ENCODE data around the gene OXSR1.
"Not testable (repeated sequence)": the region's sequence is repeated elsewhere in the genome, so short reads cannot be mapped to it uniquely, and the experiment has no call there.

The OXSR1 gene

DNA sequence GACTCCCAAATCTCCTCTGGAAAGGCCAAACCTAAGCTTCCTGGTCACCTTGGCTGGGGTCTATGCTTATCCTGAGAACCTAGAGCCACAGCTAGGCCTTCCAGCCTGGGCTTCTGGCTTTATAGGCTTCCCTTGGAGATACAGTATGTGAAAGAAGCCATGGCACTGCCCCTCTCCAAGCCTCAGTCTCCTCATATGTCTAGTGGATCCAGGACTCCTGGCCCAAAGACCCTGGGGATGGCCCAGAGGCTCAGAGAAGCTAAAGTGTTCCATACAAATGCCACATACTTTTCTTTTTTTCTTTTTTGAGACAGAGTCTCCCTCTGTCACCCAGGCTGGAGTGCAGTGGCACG is 37.1 kb upstream of the OXSR1 start:
- DNase-seq: no peak

DNA sequence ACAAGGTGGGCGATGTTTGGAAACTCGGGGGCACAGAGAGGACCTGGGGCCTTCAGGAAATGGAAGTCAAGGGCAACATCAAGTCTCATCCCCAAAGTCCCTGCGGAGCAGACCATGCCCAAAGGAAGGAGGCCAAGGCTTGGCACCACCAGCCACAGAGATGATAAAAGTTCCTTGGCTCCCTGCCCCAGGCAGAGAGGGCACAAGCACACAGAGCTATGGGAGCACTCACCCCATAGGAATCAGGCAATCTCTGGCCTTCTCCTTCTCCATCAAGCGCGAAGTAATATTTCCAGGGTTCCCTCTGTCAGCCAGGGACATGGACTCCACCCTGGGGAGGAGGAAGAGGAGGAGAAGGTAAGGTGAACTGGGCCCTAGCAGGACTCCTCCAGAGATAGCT is 36.3 kb upstream of the OXSR1 start:
- DNase-seq: no peak

DNA sequence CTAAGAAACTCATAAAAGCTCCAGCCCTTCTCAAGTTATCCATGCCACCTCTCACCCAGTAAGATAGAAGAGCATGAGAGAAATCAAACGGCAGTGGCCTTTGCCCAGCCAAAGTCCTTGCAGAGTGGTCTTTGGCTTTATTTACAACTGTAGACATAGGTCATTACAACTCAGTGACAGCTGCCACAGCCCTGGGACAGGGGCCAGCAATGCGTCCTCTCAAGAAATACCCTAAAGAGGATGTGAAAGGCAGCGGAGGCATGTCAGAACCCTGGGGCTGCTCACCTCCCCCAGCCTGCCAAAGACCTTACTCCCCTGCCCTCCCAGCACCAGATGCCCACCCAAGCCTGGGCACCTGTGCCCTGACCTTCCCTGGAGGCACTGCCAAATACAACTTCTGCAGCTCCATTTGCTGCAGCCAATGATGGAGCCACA is 34.7 kb upstream of the OXSR1 start:
- no peak for DNase-seq

DNA sequence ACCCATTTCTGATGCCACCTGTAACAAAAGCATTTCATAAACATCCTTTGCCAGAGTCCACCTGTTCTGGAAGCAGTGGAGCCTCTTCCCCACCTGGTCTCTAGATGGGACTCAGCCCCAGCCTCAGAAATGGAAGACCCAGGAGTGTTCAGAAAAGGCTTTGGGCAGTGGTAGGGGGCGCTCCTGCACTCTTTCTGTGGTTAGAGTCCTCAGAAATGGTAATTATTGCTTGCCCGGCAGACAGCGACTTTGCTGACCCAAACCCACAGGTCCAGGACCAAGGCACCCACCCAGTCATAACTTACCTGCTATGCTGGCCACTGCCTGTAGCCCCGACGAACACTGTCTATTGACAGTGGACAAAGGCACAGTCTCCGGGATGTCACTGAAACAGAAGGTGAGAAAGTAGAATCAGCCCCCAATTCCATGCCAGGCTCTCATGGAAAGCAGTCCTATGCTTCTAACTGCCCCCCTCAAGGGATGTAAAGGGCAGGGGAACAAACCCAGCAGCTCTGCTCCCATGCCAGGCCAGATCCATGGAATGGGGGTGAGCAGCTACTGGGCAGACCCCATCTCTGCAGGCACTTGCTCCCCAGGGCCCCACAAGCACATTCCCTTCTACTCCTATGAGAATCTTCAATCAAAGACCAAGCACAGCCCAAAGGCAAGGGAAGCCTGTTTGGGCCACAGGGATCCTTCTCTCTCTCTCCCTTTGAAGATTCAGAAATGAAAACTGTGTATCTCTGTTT is 33.5 kb upstream of the OXSR1 start:
- DNase-seq: no peak

DNA sequence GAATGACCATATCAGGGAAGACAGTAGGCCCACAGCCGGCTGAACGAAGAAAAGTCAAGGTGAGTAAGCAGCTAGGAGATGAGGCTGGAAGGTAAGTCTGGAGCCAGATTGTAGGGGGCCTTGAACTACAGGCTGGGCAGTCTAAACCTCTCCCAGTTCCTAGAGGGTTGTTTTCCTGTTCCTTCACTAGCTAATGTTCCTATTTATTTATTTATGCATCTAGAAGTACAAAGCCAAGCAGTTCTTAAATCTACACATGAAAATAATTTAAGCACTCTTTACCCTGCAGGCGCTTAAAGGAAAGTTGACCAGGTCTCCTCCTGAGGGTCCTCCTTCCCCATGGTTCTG is 32.2 kb upstream of the OXSR1 start:
- DNase-seq: no peak

DNA sequence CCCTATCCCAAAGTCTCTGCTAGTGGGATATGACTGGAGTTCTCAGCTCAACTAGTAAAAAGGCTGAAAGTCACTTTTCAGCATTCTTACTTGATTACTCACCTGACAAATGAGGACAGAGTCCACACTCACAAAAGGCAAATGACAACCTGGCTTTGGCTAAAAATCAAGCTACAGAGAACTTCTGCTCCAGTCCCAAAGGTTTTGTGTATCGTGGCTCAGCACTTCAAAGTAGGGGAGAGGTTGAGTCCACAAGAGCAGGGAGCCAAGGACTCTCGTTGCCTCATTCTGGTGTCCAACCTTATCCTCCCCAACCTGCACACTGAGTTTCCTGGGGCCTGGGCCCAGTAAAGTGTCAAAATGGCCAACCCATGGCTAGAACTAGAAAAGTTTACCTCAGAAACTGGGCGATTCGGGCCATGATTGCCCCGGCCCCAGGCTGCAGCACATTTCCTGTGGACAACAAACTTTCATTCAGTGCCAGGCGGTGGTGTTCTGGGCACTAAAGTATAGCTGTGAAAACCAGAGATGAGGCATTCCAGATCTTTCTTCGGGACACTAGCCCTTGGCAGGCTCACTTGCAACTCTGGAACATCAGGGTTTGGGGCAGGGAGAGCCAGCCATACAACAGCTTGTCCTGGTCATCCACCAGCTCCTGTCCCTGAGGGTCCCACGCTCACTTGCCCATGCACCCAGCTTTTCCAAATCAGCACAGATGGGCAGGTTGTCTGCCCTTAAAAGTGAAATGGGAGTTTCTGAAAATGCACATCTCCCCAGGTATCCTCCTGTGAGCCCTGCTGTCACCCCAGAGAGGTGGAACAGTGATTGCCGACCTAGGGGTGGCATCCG is 31.6 kb upstream of the OXSR1 start:
- no peak for DNase-seq

DNA sequence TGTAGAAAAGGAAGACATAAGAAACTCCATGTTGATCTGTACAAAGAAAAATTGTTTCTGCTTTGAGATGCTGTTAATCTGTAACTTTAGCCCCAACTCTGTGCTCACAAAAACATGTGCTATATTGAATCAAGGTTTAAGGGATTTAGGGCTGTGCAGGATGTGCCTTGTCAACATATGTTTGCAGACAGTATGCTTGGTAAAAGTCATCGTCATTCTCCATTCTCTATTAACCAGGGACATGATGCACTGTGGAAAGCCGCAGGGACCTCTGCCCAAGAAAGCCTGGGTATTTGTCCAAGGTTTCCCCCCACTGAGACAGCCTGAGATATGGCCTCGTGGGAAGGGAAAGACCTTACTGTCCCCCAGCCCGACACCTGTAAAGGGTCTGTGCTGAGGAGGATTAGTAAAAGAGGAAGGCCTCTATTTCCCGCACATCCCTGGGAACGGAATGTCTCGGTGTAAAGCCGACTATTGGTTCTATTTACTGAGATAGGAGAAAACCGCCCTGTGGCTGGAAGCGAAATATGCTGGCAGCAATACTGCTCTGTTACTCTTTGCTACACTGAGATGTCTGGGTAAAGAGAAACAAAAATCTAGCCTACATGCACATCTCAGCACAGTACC is 30.7 kb upstream of the OXSR1 start:
- not testable (repeated sequence) for DNase-seq

DNA sequence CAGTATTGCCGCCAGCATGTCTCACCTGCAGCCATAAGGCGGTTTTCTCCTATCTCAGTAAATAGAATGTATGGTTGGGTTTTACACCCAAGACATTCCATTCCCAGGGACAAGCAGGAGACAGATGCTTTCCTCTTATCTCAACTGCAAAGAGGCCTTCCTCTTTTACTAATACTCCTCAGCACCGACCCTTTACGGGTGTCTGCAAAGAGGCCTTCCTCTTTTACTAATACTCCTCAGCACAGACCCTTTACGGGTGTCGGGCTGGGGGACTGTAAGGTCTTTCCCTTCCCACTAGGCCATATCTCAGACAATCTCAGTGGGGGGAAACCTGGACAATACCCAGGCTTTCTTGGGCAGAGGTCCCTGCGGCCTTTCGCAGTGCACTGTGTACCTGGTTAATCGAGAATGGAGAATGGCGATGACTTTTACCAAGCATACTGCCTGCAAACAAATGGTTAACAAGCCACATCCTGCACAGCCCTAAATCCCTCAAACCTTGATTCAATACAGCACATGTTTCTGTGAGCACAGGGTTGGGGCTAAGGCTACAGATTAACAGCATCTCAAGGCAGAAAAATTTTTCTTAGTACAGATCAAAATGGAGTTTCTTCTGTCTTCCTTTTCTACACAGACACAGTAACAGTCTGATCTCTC is 29.6 kb upstream of the OXSR1 start:
- not testable (repeated sequence) for DNase-seq

DNA sequence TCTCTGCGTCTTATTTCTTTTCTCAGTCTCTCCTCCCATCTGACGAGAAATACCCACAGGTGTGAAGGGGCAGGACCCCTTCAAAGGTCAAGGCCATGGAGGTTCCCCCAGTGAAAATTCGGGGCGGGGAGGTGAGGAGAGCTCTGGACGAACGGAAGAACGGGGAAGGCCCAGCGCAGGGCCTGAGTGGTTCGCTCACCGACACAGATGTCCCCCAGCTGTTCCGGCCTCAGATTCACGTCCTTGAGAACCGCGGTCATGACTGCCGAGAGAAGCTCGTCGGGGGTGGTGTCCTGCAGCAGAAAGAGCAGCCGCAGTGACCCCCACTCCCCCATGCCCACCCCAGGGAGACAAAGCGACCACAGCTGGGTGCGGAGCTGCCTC is 29.0 kb upstream of the OXSR1 start:
- DNase-seq: no peak

DNA sequence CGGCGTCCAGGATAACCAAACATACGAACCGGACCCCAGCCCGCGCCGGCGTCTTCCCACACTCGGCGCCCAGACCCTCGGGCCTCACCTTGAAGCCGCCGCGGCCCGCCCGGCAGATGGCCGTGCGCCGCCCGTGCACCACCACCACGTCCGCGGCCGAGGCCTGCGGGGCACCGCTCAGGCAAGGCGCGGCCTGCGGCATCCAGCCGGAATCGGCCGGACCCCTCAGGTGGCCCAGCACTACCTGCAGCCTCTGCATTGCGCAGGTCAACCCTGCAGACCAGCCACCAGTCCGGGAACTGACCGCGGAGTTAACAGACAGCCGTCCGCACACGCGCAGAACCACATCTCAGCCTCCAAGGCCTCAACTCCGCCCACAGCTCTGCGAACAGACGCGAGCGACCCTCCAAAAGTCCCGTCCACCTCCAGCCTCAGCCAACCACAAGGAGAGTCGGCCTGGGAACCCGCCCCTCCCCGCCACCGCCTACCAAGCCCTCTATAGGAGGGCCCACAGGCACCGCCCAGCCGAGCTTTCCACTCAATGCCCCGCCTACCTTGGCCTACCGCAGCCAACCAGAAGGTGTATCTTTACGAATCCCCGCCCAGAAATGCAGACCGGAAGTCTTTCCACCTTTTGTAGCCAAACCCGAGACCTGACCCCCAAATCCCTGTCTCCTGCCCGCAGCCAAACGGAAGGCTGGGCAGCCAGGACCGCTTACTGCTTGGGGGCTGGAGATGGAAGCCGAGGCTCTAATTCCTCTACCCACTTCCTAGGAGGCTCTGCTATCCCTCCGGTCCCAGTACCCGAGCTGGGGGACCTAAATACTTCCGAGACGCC is 28.3 kb upstream of the OXSR1 start, which contains the start of gene ACAA1:
Gene ACAA1 (minus strand): TSS at position 351 of the 838 bp plus-strand sequence. CDS start 92 bp downstream, at position 259.
- peak; percentile 76 for DNase-seq

DNA sequence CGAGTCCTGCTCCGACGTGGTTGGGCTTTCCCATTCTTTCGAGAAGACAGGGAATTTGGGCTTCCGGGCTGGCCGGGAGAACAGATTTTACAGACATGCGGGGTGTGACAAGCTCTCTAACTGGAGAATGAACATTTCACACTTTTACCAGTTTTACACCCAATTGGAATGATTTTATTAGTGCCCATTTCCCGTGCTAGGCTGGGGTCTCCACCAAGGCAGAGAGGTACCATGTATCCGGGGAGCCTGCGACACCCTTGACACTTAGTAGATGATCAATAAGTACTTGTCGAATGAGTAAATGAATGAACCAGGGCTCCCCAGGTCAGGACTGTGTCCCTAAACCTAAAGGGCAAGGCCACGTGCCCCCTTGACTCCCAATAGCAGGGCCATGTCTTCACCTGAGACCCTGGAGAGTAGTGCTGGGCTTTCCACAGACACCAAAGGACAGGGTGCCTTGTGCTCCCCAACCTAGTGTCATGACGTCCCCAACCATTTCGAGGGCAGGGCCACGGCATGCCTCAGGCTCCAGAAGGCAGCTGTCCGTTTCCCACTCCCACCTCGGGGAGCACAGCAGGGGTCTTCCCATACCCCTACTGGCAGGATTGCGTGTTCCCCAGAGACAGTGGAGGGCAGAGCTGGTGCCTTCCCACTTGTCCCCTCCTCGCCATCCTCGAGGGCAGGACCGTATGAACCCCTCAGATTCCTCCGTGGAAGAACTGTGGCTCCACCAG is 27.6 kb upstream of the OXSR1 start:
- DNase-seq: no peak

DNA sequence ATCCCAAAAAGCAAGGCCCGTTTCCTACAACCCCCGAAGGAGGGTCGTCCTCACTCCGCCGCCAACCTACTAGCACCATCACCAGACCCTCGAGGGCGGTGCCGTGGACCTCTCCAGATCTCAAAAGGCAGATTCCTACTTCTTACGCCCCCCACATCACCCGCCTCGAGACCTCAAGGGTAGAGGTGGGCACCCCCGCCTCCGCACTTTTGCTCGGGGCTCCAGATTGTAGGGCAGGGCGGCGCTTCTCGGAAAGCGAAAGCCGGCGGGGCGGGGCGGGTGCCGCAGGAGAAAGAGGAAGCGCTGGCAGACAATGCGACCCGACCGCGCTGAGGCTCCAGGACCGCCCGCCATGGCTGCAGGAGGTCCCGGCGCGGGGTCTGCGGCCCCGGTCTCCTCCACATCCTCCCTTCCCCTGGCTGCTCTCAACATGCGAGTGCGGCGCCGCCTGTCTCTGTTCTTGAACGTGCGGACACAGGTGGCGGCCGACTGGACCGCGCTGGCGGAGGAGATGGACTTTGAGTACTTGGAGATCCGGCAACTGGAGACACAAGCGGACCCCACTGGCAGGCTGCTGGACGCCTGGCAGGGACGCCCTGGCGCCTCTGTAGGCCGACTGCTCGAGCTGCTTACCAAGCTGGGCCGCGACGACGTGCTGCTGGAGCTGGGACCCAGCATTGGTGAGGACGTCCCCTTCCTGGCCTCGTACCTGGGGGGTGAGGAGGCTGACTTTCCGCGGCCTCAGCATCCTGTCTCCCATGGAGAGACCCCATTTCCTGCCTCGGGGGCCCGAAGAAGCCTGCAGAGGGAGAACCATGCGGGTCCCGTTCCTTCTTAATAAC is 26.8 kb upstream of the OXSR1 start, which contains the start of gene MYD88:
Gene MYD88 (plus strand): TSS at position 313 of the 842 bp plus-strand sequence. CDS start 40 bp downstream, at position 353.
- DNase-seq: no peak

DNA sequence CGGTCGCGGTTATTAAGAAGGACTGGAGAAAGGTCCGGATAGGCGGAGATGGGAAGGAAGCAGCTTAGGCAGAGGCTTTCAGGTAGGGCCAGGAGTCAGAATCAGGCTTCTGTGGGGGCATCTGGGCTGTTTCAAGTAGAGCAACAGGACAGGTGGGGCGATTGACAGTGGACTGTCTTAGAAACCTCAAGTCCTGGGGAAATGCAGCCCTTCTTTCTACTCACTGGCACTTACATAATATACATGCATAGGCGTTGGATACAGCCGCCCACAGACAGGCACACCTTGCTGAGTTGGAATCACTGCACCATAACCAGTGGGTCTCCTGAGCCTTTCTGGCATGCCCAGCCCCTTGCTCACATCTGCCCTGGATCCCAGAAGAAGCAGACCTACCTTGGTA is 26.1 kb upstream of the OXSR1 start:
- DNase-seq: no peak

DNA sequence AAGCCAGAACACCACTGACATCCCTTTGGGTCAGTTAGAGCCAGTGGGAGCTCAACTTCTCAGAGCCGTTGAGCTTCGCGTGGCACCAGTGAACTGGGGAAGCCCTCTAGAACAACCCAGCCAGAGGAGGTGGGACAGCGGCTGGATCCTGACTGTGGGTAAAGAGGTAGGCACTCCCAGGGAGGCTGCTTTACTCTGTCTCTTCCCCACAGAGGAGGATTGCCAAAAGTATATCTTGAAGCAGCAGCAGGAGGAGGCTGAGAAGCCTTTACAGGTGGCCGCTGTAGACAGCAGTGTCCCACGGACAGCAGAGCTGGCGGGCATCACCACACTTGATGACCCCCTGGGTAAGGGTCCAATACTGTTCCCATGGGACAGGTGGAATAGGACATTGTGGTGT is 25.7 kb upstream of the OXSR1 start:
- no peak for DNase-seq

DNA sequence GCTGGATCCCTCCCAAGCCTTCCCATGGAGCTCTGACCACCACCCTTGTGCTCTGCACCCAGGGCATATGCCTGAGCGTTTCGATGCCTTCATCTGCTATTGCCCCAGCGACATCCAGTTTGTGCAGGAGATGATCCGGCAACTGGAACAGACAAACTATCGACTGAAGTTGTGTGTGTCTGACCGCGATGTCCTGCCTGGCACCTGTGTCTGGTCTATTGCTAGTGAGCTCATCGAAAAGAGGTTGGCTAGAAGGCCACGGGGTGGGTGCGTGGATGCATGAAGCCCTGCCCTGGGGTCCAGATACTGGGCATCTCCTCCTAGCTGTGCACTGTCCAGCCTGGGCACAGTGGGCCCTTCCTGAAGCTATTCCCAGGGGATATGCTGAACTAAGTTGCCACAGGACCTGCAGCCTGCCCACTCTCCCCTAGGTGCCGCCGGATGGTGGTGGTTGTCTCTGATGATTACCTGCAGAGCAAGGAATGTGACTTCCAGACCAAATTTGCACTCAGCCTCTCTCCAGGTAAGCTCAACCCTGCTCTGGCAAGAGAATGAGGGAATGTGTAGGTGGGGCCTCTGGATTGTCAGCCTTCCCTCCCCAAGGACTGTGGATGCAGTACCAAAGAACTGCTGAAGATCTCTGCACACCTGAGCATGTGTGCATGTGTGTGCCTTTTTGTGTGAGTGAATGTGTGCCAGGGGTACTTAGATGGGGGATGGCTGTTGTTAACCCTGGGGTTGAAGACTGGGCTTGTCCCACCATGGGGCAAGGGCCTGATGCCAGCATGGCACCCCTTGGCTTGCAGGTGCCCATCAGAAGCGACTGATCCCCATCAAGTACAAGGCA is 24.8 kb upstream of the OXSR1 start:
- no peak for DNase-seq

DNA sequence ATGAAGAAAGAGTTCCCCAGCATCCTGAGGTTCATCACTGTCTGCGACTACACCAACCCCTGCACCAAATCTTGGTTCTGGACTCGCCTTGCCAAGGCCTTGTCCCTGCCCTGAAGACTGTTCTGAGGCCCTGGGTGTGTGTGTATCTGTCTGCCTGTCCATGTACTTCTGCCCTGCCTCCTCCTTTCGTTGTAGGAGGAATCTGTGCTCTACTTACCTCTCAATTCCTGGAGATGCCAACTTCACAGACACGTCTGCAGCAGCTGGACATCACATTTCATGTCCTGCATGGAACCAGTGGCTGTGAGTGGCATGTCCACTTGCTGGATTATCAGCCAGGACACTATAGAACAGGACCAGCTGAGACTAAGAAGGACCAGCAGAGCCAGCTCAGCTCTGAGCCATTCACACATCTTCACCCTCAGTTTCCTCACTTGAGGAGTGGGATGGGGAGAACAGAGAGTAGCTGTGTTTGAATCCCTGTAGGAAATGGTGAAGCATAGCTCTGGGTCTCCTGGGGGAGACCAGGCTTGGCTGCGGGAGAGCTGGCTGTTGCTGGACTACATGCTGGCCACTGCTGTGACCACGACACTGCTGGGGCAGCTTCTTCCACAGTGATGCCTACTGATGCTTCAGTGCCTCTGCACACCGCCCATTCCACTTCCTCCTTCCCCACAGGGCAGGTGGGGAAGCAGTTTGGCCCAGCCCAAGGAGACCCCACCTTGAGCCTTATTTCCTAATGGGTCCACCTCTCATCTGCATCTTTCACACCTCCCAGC is 24.0 kb upstream of the OXSR1 start:
- DNase-seq: no peak

DNA sequence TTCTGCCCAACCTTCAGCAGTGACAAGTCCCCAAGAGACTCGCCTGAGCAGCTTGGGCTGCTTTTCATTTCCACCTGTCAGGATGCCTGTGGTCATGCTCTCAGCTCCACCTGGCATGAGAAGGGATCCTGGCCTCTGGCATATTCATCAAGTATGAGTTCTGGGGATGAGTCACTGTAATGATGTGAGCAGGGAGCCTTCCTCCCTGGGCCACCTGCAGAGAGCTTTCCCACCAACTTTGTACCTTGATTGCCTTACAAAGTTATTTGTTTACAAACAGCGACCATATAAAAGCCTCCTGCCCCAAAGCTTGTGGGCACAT is 23.4 kb upstream of the OXSR1 start:
- no peak for DNase-seq

DNA sequence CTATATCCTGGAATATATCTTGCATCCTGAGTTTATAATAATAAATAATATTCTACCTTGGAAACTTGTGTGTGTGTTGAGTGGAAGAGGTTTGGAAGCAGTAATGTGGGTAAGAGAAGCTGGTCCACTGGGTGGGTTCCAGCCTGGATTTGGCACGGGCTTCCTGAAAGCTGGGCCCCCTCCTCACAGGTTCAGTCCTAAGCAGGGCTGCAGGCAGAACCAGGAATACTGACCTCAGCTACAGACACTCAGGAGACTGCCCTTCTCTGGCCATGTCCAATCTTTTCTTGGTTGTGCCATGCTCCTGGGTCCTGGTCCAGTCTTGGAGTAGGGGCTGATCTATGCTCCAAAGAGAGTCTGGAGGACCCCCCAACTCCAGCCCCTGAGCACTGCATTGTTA is 22.4 kb upstream of the OXSR1 start:
- no peak for DNase-seq

DNA sequence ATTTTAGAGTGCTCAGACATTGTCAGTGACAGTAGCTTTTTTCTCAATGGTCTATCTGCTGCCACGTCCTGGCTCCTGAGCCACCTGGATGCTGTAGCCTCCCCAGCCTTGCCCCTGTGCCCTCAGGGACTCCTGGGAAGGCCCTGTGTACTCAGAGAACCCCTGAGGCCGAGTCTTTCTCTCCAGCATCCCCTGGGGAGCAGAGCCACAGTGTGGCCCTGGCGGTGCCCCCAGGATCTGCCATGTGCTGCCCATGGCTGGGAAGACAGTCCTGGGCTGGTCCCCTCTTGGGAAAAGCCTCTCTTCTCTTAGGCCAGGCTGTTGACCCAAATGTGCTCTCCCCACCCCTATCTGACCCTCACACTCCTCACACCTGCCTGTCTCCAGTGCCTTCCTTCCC is 21.8 kb upstream of the OXSR1 start:
- DNase-seq: no peak

Data from cortex of kidney (tissue), 1 donor.